ENCODE results near the gene ROM1.

Gene ROM1

GRCh38 chr11:62621027-62621566 lies 8.0 kb downstream of the ROM1 start:
- peak overlapping the region; percentile 82 for H3K4me3 ChIP-seq (ENCODE audit: low read depth, low read length)
- in situ Hi-C loops (cut with HindIII; ENCODE audit: low sequenced_read_pairs), result no loop called here
- TF ChIP-seq CTCF (IDR thresholded peaks at IDR 0.05; ENCODE audit: low read depth, low read length), result no peak
- DNase-seq (ENCODE audit: low read depth, low spot score), result no peak

GRCh38 chr11:62621567-62622470 lies 8.8 kb downstream of the ROM1 start, which contains the start of gene B3GAT3:
B3GAT3 (minus strand) TSS chr11:62621986; CDS start chr11:62621947, 39 bp downstream.
- H3K4me3 ChIP-seq (ENCODE audit: low read depth, low read length), result peak within 1 kb of the TSS; percentile 82
- in situ Hi-C loops (cut with HindIII; ENCODE audit: low sequenced_read_pairs), result no loop called here
- TF ChIP-seq CTCF (IDR thresholded peaks at IDR 0.05; ENCODE audit: low read depth, low read length), result peak; percentile 6
- DNase-seq (ENCODE audit: low read depth, low spot score), result peak; percentile 99

- no peak for DNase-seq (ENCODE audit: low read depth, low spot score)
- in situ Hi-C loops (cut with HindIII; ENCODE audit: low sequenced_read_pairs), result no loop called here
- no peak for TF ChIP-seq CTCF (IDR thresholded peaks at IDR 0.05; ENCODE audit: low read depth, low read length)
- H3K4me3 ChIP-seq (ENCODE audit: low read depth, low read length), result no peak overlapping the region
These were observed 9.5 kb downstream of the ROM1 start for GRCh38 chr11:62622476-62623089.

- in situ Hi-C loops (cut with HindIII; ENCODE audit: low sequenced_read_pairs), result no loop called here
- TF ChIP-seq CTCF (IDR thresholded peaks at IDR 0.05; ENCODE audit: low read depth, low read length), result no peak
- no peak overlapping the region for H3K4me3 ChIP-seq (ENCODE audit: low read depth, low read length)
- DNase-seq (ENCODE audit: low read depth, low spot score), result no peak
These were observed 14.7 kb downstream of the ROM1 start for GRCh38 chr11:62627713-62628112.

- in situ Hi-C loops (cut with HindIII; ENCODE audit: low sequenced_read_pairs), result no loop called here
- TF ChIP-seq CTCF (IDR thresholded peaks at IDR 0.05; ENCODE audit: low read depth, low read length), result no peak
- no peak overlapping the region for H3K4me3 ChIP-seq (ENCODE audit: low read depth, low read length)
- no peak for DNase-seq (ENCODE audit: low read depth, low spot score)
These were observed 19.4 kb downstream of the ROM1 start for GRCh38 chr11:62632492-62632891.

GRCh38 chr11:62644220-62644619 lies 31.2 kb downstream of the ROM1 start:
- no peak for TF ChIP-seq CTCF (IDR thresholded peaks at IDR 0.05; ENCODE audit: low read depth, low read length)
- no peak overlapping the region for H3K4me3 ChIP-seq (ENCODE audit: low read depth, low read length)
- no peak for DNase-seq (ENCODE audit: low read depth, low spot score)
- in situ Hi-C loops (cut with HindIII; ENCODE audit: low sequenced_read_pairs), result no loop called here
